GM23338 (cell line): Measurements from ENCODE around the gene KLHL36. TPM values are rescaled to one million over a fixed set of nuclear protein-coding genes. Genes with fewer than 3 reads are reported as not detected.
A peak's percentile ranks its signal among the peaks of the same experiment; 100 is the strongest.

ENCODE experiments used
- ATAC-seq: fragments of 200-7000 bp; cut with Tn5 transposase; 3 replicates; pipeline ENCODE4 v1.9.1; 2020
- DNase-seq: peaks from one replicate; pipeline ENCODE4 v3.0.0-alpha.2; 2015; ENCODE audit warnings: low spot score
- H2AFZ ChIP-seq: fragments of 200-600 bp; sonication (generic); 2 replicates; pipeline ENCODE4 v1.8.0; 2016; ENCODE audit warnings: antibody characterized with exemption, mild to moderate bottlenecking, moderate library complexity
- H3F3A ChIP-seq: fragments of 200-600 bp; sonication (generic); replicated peaks from 2 replicates; pipeline ENCODE4 v1.8.0; 2017; ENCODE audit warnings: antibody characterized with exemption, mixed run types, low read depth
- H3K27ac ChIP-seq: fragments of 200-600 bp; sonication (generic); 2 replicates; pipeline ENCODE4 v1.6.1; 2016; ENCODE audit warnings: low read depth
- H3K27me3 ChIP-seq: fragments of 200-600 bp; sonication (generic); 2 replicates; pipeline ENCODE4 v1.8.0; 2016; ENCODE audit warnings: mild to moderate bottlenecking, mixed run types, moderate library complexity; ENCODE audit not compliant: insufficient read depth
- H3K36me3 ChIP-seq: fragments of 200-600 bp; sonication (generic); 2 replicates; pipeline ENCODE4 v1.8.0; 2016; ENCODE audit warnings: mild to moderate bottlenecking; ENCODE audit not compliant: insufficient read depth
- H3K4me1 ChIP-seq: fragments of 200-600 bp; sonication (generic); 2 replicates; pipeline ENCODE4 v1.8.0; 2016; ENCODE audit warnings: mild to moderate bottlenecking, moderate library complexity; ENCODE audit not compliant: insufficient read depth
- H3K4me2 ChIP-seq: fragments of 200-600 bp; sonication (generic); 2 replicates; pipeline ENCODE4 v1.7.1; 2017; ENCODE audit warnings: mixed run types
- H3K4me3 ChIP-seq: fragments of 200-600 bp; sonication (generic); 2 replicates; pipeline ENCODE4 v1.6.1; 2016; ENCODE audit warnings: mixed run types
- H3K79me2 ChIP-seq: fragments of 200-600 bp; sonication (generic); replicated peaks from 2 replicates; pipeline ENCODE4 v1.8.0; 2017; ENCODE audit warnings: mild to moderate bottlenecking; ENCODE audit not compliant: insufficient read depth
- H3K9me2 ChIP-seq: fragments of 200-600 bp; sonication (generic); 2 replicates; pipeline ENCODE4 v1.8.0; 2017; ENCODE audit not compliant: insufficient read depth
- H4K20me1 ChIP-seq: fragments of 200-600 bp; sonication (generic); replicated peaks from 2 replicates; pipeline ENCODE4 v1.8.0; 2017; ENCODE audit warnings: mild to moderate bottlenecking; ENCODE audit not compliant: insufficient read depth
- H3K27ac Mint-ChIP-seq: 2 replicates; pipeline ENCODE4 v1.8.0; 2020; ENCODE audit warnings: inconsistent platforms, mild to moderate bottlenecking, moderate library complexity, mixed read lengths
- H3K27me3 Mint-ChIP-seq: 3 replicates; pipeline ENCODE4 v1.8.0; 2022; ENCODE audit warnings: low read depth, mild to moderate bottlenecking, moderate library complexity, mixed read lengths, inconsistent platforms; ENCODE audit not compliant: insufficient read depth, poor library complexity
- H3K36me3 Mint-ChIP-seq: 3 replicates; pipeline ENCODE4 v1.8.0; 2021; ENCODE audit warnings: low read depth, mild to moderate bottlenecking, inconsistent platforms, moderate library complexity, mixed read lengths
- H3K4me1 Mint-ChIP-seq: 3 replicates; pipeline ENCODE4 v1.8.0; 2020; ENCODE audit warnings: mild to moderate bottlenecking, inconsistent platforms, mixed read lengths
- H3K4me3 Mint-ChIP-seq: 3 replicates; pipeline ENCODE4 v1.8.0; 2021; ENCODE audit warnings: moderate library complexity, mild to moderate bottlenecking, inconsistent platforms, mixed read lengths
- H3K9me3 Mint-ChIP-seq: 3 replicates; pipeline ENCODE4 v1.8.0; 2020; ENCODE audit warnings: moderate library complexity, mild to moderate bottlenecking, inconsistent platforms, mixed read lengths
- CREB1 ChIP-seq: fragments of 250-450 bp; sonication (Bioruptor Pico); IDR thresholded peaks from 2 replicates; pipeline ENCODE4 v1.5.0; 2020; ENCODE audit warnings: low read depth, mild to moderate bottlenecking, moderate library complexity
- CTCF ChIP-seq, 2 experiments: fragments of 200-600 bp in 1 of 2; sonication (generic) in 1 of 2; conservative IDR thresholded peaks; 2 replicates each; pipeline versions ENCODE4 v1.5.1 to v1.6.1; 2016 to 2017; ENCODE audit warnings: antibody characterized with exemption in 2 of 2, low read depth in 2 of 2, mild to moderate bottlenecking in 2 of 2, moderate library complexity in 1 of 2
- EZH2phosphoT487 ChIP-seq: fragments of 200-600 bp; sonication (generic); IDR thresholded peaks from one replicate; pipeline ENCODE4 v1.8.1; 2018; ENCODE audit warnings: antibody characterized with exemption; ENCODE audit not compliant: unreplicated experiment
- JUNB ChIP-seq: IDR thresholded peaks from one replicate; pipeline ENCODE4 v1.6.1; 2016; ENCODE audit warnings: antibody characterized with exemption; ENCODE audit not compliant: unreplicated experiment
- ZNF331 ChIP-seq: fragments of 250-450 bp; sonication (Bioruptor Pico); IDR thresholded peaks from 2 replicates; pipeline ENCODE4 v1.5.0; 2020; ENCODE audit warnings: low read depth, mild to moderate bottlenecking, moderate library complexity
- polyA plus RNA-seq: library from polyadenylated mRNA; unstranded; fragments of >200 nt; fragmentation: Nextera tagmentation; extraction: Ambion mirVana; gene quantifications from 2 replicates; pipeline ENCODE4 v1.2.1, GENCODE V29; 2016
- total RNA-seq: library from RNA; depleted of rRNA; stranded (reverse); fragments of >200 nt; shearing (Covaris generic); gene quantifications from 2 replicates; pipeline ENCODE4 v1.2.3, GENCODE V29; 2014
- TF ChIP-seq, protein P1 (sequence below): IDR thresholded peaks from one replicate; pipeline ENCODE4 v1.6.1; 2018; ENCODE audit warnings: antibody characterized with exemption; ENCODE audit not compliant: unreplicated experiment

Gene KLHL36
- total and polyA plus RNA-seq, 2 experiments from 2014 or later = 13.4 to 70.4 TPM

GRCh38 chr16:84665843-84666242 is 17.5 kb downstream of the KLHL36 start:
- Histone ChIP-seq H3K9me2 (0 out of 2 replicates have a peak, but pooled peaks cover 4% of the 10 kb centered on the region), H3K4me3 (no peak overlapping the region), H3K4me2 (no peak overlapping the region), H3K4me1 (peaks cover 36% of the 10 kb centered on the region), H3K36me3 (no peaks in the 10 kb centered on the region), H3K27me3 (no peaks in the 10 kb centered on the region), H3F3A (peaks cover 8% of the 10 kb centered on the region; the same call in 1 of the 2 replicates), H3K27ac (no peak overlapping the region), H2AFZ (no peak overlapping the region), H4K20me1 (no peaks in the 10 kb centered on the region), H3K79me2 (no peaks in the 10 kb centered on the region)
- Mint-ChIP-seq H3K4me3 (no peak overlapping the region), H3K4me1 (peaks cover 42% of the 10 kb centered on the region), H3K27ac (0 out of 2 replicates have a peak overlapping the region, but pooled peaks have one; percentile 30), H3K27me3 (peaks cover 9% of the 10 kb centered on the region), H3K9me3 (no peaks in the 10 kb centered on the region; the same call in 2 of the 3 replicates), H3K36me3 (peaks cover 18% of the 10 kb centered on the region; the same call in 2 of the 3 replicates)
- no peak for DNase-seq
- no peak for TF ChIP-seq CREB1
- no peak for ATAC-seq

GRCh38 chr16:84667600-84668309 is 19.4 kb downstream of the KLHL36 start:
- Histone ChIP-seq H3F3A (peaks cover 14% of the 10 kb centered on the region), H3K36me3 (no peaks in the 10 kb centered on the region), H3K4me1 (peaks cover 36% of the 10 kb centered on the region), H3K79me2 (no peaks in the 10 kb centered on the region), H4K20me1 (no peaks in the 10 kb centered on the region), H2AFZ (no peak overlapping the region), H3K4me2 (peak overlapping the region; percentile 12), H3K9me2 (0 out of 2 replicates have a peak, but pooled peaks cover 4% of the 10 kb centered on the region), H3K27ac (no peak overlapping the region), H3K27me3 (no peaks in the 10 kb centered on the region), H3K4me3 (peak overlapping the region; percentile 6)
- Mint-ChIP-seq H3K27me3 (peaks cover 7% of the 10 kb centered on the region), H3K36me3 (peaks cover 4% of the 10 kb centered on the region; the same call in 2 of the 3 replicates), H3K9me3 (no peaks in the 10 kb centered on the region; the same call in 2 of the 3 replicates), H3K27ac (peak overlapping the region; percentile 38; the same call in 1 of the 2 replicates), H3K4me1 (peaks cover 53% of the 10 kb centered on the region), H3K4me3 (peak overlapping the region; percentile 43; the same call in 2 of the 3 replicates)
- no peak for TF ChIP-seq CTCF (conservative IDR thresholded peaks at IDR 0.05; ENCODE audit: low read depth in 2 of 2)
- no peak for TF ChIP-seq ZNF331
- TF ChIP-seq EZH2phosphoT487 = no peak
- TF ChIP-seq, protein P1, sequence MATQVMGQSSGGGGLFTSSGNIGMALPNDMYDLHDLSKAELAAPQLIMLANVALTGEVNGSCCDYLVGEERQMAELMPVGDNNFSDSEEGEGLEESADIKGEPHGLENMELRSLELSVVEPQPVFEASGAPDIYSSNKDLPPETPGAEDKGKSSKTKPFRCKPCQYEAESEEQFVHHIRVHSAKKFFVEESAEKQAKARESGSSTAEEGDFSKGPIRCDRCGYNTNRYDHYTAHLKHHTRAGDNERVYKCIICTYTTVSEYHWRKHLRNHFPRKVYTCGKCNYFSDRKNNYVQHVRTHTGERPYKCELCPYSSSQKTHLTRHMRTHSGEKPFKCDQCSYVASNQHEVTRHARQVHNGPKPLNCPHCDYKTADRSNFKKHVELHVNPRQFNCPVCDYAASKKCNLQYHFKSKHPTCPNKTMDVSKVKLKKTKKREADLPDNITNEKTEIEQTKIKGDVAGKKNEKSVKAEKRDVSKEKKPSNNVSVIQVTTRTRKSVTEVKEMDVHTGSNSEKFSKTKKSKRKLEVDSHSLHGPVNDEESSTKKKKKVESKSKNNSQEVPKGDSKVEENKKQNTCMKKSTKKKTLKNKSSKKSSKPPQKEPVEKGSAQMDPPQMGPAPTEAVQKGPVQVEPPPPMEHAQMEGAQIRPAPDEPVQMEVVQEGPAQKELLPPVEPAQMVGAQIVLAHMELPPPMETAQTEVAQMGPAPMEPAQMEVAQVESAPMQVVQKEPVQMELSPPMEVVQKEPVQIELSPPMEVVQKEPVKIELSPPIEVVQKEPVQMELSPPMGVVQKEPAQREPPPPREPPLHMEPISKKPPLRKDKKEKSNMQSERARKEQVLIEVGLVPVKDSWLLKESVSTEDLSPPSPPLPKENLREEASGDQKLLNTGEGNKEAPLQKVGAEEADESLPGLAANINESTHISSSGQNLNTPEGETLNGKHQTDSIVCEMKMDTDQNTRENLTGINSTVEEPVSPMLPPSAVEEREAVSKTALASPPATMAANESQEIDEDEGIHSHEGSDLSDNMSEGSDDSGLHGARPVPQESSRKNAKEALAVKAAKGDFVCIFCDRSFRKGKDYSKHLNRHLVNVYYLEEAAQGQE = no peak
- TF ChIP-seq CREB1 = no peak
- no peak for TF ChIP-seq JUNB
- ATAC-seq (peak; percentile 30), DNase-seq (no peak)
